Esophagus muscularis mucosa (tissue), 4 donors: ENCODE data around the gene PACRG.
"Not testable (repeated sequence)": the region's sequence is repeated elsewhere in the genome, so short reads cannot be mapped to it uniquely, and the experiment has no call there.

Experiments
- EP300 ChIP-seq: sonication (generic); formaldehyde crosslinking; IDR thresholded peaks from one replicate; pipeline ENCODE4 v1.6.1; 2017; ENCODE audit warnings: antibody characterized with exemption
- POLR2AphosphoS5 ChIP-seq, 2 donors: sonication (generic); formaldehyde crosslinking; IDR thresholded peaks; one replicate each; pipeline ENCODE4 v1.6.1; 2017; ENCODE audit warnings: antibody characterized with exemption in 2 of 2
- TF ChIP-seq, protein P1 (sequence below), 3 experiments: fragments of 200-600 bp in 2 of 3; fragments of 450-650 bp in 1 of 3; sonication (generic) in 2 of 3; IDR thresholded peaks; one replicate each; pipeline ENCODE4 v1.5.1; 2017 to 2019; ENCODE audit warnings: antibody characterized with exemption in 3 of 3, mild to moderate bottlenecking in 2 of 3, moderate library complexity in 1 of 3

- not testable (repeated sequence) for TF ChIP-seq EP300; POLR2AphosphoS5 (IDR thresholded peaks at IDR 0.05)
- TF ChIP-seq, protein P1, sequence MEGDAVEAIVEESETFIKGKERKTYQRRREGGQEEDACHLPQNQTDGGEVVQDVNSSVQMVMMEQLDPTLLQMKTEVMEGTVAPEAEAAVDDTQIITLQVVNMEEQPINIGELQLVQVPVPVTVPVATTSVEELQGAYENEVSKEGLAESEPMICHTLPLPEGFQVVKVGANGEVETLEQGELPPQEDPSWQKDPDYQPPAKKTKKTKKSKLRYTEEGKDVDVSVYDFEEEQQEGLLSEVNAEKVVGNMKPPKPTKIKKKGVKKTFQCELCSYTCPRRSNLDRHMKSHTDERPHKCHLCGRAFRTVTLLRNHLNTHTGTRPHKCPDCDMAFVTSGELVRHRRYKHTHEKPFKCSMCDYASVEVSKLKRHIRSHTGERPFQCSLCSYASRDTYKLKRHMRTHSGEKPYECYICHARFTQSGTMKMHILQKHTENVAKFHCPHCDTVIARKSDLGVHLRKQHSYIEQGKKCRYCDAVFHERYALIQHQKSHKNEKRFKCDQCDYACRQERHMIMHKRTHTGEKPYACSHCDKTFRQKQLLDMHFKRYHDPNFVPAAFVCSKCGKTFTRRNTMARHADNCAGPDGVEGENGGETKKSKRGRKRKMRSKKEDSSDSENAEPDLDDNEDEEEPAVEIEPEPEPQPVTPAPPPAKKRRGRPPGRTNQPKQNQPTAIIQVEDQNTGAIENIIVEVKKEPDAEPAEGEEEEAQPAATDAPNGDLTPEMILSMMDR (IDR thresholded peaks at IDR 0.05), result not testable (repeated sequence)
Observed at GRCh38 chr6:162678896-162679295, 48.9 kb upstream of the PACRG start.
